K562 (cell line): Measurements from ENCODE around the gene TFRC. TPM values are rescaled to one million over a fixed set of nuclear protein-coding genes. Genes with fewer than 3 reads are reported as not detected.
A peak's percentile ranks its signal among the peaks of the same experiment; 100 is the strongest.

Experiments used
- ATF6 ChIP-seq: sonication (generic); formaldehyde crosslinking; IDR thresholded peaks from 2 replicates; pipeline ENCODE4 v1.4.0; 2020; ENCODE audit warnings: mild to moderate bottlenecking, missing genetic modification reagents
- ID3 ChIP-seq, 2 experiments: fragments of 250-450 bp in 1 of 2; fragments of 450-650 bp in 1 of 2; sonication (Bioruptor Pico) in 1 of 2; IDR thresholded peaks; 2 replicates each; pipeline versions ENCODE4 v1.6.1 to v1.8.0; 2016 to 2021; ENCODE audit warnings: mild to moderate bottlenecking in 2 of 2, moderate library complexity in 2 of 2, missing compliant biosample characterization in 1 of 2, missing genetic modification characterization in 1 of 2
- NFXL1 ChIP-seq: fragments of 450-650 bp; formaldehyde crosslinking; IDR thresholded peaks from 2 replicates; pipeline ENCODE4 v1.4.0; 2021; ENCODE audit warnings: mild to moderate bottlenecking
- POLR2AphosphoS2 ChIP-seq: IDR thresholded peaks from 2 replicates; pipeline ENCODE4 v1.6.1; 2012; ENCODE audit warnings: low read length, improper control_type of control experiment
- RCOR1 ChIP-seq, 2 experiments: IDR thresholded peaks; 2 replicates each; pipeline ENCODE4 v1.6.1; 2012; ENCODE audit warnings: low read depth in 2 of 2, low read length in 2 of 2, borderline replicate concordance in 1 of 2, improper control_type of control experiment in 1 of 2
- RFX7 ChIP-seq: fragments of 250-450 bp; sonication (Bioruptor Pico); IDR thresholded peaks from 2 replicates; pipeline ENCODE4 v1.5.1; 2021; ENCODE audit warnings: mild to moderate bottlenecking
- SIRT6 ChIP-seq: IDR thresholded peaks from one replicate; pipeline ENCODE4 v1.6.1; 2012; ENCODE audit warnings: low read depth, mild to moderate bottlenecking, control low read depth, inconsistent platforms, low read length, moderate library complexity
- SOX6 ChIP-seq: fragments of 450-650 bp; IDR thresholded peaks from 2 replicates; pipeline ENCODE4 v1.6.1; 2014; ENCODE audit warnings: mild to moderate bottlenecking
- TEAD4 ChIP-seq, 2 experiments: sonication (generic) in 1 of 2; formaldehyde crosslinking in 1 of 2; IDR thresholded peaks; 2 replicates each; pipeline versions ENCODE4 v1.6.1 to v1.8.0; 2012 to 2022; ENCODE audit warnings: borderline replicate concordance in 1 of 2, inconsistent platforms in 1 of 2, low read length in 1 of 2, mild to moderate bottlenecking in 1 of 2, missing genetic modification reagents in 1 of 2
- ZBTB40 ChIP-seq, 2 experiments: fragments of 450-650 bp in 1 of 2; sonication (generic) in 1 of 2; formaldehyde crosslinking in 1 of 2; IDR thresholded peaks; 2 replicates each; pipeline versions ENCODE4 v1.7.1 to v1.9.0; 2016 to 2022; ENCODE audit warnings: inconsistent platforms in 1 of 2, mild to moderate bottlenecking in 1 of 2, missing genetic modification reagents in 1 of 2
- ZNF143 ChIP-seq: sonication (generic); formaldehyde crosslinking; IDR thresholded peaks from 2 replicates; pipeline ENCODE4 v1.9.0; 2022; ENCODE audit warnings: mild to moderate bottlenecking, missing genetic modification reagents
- ZNF239 ChIP-seq: fragments of 250-450 bp; sonication (Bioruptor Pico); IDR thresholded peaks from 2 replicates; pipeline ENCODE4 v1.4.0; 2020; ENCODE audit warnings: mild to moderate bottlenecking
- ZNF717 ChIP-seq: fragments of 250-450 bp; sonication (Bioruptor Pico); IDR thresholded peaks from 2 replicates; pipeline ENCODE4 v1.5.0; 2021
- polyA plus RNA-seq, 8 experiments: library from polyadenylated mRNA; depleted of rRNA in 4 of 8; stranded (reverse) in 5 of 8; unstranded in 3 of 8; fragments of >200 nt; fragmentation: Nextera tagmentation in 2 of 8; fragmentation: Illumina TruSeq in 1 of 8; extraction: Ambion mirVana in 2 of 8; extraction: Trizol in 1 of 8; gene quantifications; 2 replicates each; pipeline versions ENCODE4 v1.2.1 to v1.2.3, GENCODE V29; 2011 to 2014; ENCODE audit warnings: inconsistent platforms in 1 of 8, missing spikeins in 1 of 8
- total RNA-seq, 7 experiments: library from RNA; depleted of rRNA in 6 of 7; stranded (reverse); fragments of >200 nt in 6 of 7; fragmentation: Illumina TruSeq in 2 of 7; extraction: Trizol in 2 of 7; gene quantifications; 2 replicates each; pipeline versions ENCODE4 v1.2.1 to v1.2.3, GENCODE V29; 2011 to 2021; ENCODE audit warnings: low replicate concordance in 1 of 7

Gene TFRC
- total and polyA plus RNA-seq, 9 of the 15 experiments (the other 6 are each of a cell fraction or from before 2014, with no cell fraction given), result 149 to 679 (median 332) TPM

GRCh38 chr3:196047391-196048030 lies 34.4 kb downstream of the TFRC start (continued):
- no peak for TF ChIP-seq ZBTB40 (IDR thresholded peaks at IDR 0.05)
- TF ChIP-seq ZBTB40 (CRISPR knock-in tag; IDR thresholded peaks at IDR 0.05), result 0 out of 2 replicates have a peak, but pooled peaks have one; percentile 44
- no peak for TF ChIP-seq RCOR1 (IDR thresholded peaks at IDR 0.05; ENCODE audit: borderline replicate concordance in 1 of 2, low read depth in 2 of 2, low read length in 2 of 2)
- 0 out of 2 replicates have a peak, but pooled peaks have one; percentile 18 for TF ChIP-seq ZNF143
- TF ChIP-seq SOX6, result peak; percentile 39; the same call in 1 of the 2 replicates
- peak; percentile 69; the same call in 1 of the 2 replicates for TF ChIP-seq NFXL1 (CRISPR knock-in tag)
- TF ChIP-seq ID3 (CRISPR knock-in tag; IDR thresholded peaks at IDR 0.05), result no peak
- TF ChIP-seq ID3 (tag; IDR thresholded peaks at IDR 0.05), result peak; percentile 75
- 0 out of 2 replicates have a peak, but pooled peaks have one; percentile 15 for TF ChIP-seq ATF6 (CRISPR knock-in tag)
- no peak for TF ChIP-seq ZNF239 (CRISPR knock-in tag)
- TF ChIP-seq RFX7 (CRISPR knock-in tag), result peak; percentile 19; the same call in 1 of the 2 replicates
- peak; percentile 91 for TF ChIP-seq POLR2AphosphoS2
- peak; percentile 89; the same call in 1 of the 2 replicates for TF ChIP-seq ZNF717
- peak; percentile 45 for TF ChIP-seq SIRT6
- TF ChIP-seq TEAD4 (IDR thresholded peaks at IDR 0.05; ENCODE audit: low read length), result peak; percentile 13; the same call in 1 of the 2 replicates
- TF ChIP-seq TEAD4 (CRISPR knock-in tag; IDR thresholded peaks at IDR 0.05; ENCODE audit: borderline replicate concordance), result no peak
- TF ChIP-seq, all 486 proteins: peak for 61
